Fibroblast of lung (primary cell): ENCODE results near the gene EXOC3L2.

Experiments used
- EZH2 ChIP-seq: IDR thresholded peaks from 2 replicates; pipeline ENCODE4 v1.5.1; 2012; ENCODE audit warnings: low read length, control low read depth, mild to moderate bottlenecking; ENCODE audit errors: missing control alignments
- TF ChIP-seq, protein P1 (sequence below), 2 donors: IDR thresholded peaks in 1 of 2; conservative IDR thresholded peaks in 1 of 2; 1 replicate in 1 of 2; 2 replicates in 1 of 2; pipeline ENCODE4 v1.5.1; 2011 to 2012; ENCODE audit warnings: low read length in 2 of 2, control low read depth in 1 of 2, inconsistent platforms in 1 of 2, low read depth in 1 of 2, mild to moderate bottlenecking in 1 of 2

DNA sequence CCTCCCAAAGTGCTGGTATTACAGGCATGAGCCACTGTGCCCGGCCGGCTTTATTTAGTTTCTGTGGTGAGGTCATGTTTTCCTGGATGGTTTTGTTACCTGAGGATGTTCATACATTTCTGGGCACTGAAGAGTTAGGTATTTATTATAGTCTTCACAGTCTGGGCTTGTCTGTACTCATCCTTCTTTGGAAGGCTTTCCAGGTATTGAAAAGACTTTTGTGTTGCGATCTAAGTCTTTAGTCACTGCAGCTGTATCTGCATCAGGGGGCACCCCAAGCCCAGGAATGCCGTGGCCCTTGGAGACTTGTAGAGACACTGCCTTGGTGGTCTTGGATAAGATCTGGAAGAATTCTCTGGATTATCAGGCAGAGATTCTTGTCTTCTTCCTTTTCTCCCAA lies 53.8 kb downstream of the EXOC3L2 start:
- TF ChIP-seq, protein P1, sequence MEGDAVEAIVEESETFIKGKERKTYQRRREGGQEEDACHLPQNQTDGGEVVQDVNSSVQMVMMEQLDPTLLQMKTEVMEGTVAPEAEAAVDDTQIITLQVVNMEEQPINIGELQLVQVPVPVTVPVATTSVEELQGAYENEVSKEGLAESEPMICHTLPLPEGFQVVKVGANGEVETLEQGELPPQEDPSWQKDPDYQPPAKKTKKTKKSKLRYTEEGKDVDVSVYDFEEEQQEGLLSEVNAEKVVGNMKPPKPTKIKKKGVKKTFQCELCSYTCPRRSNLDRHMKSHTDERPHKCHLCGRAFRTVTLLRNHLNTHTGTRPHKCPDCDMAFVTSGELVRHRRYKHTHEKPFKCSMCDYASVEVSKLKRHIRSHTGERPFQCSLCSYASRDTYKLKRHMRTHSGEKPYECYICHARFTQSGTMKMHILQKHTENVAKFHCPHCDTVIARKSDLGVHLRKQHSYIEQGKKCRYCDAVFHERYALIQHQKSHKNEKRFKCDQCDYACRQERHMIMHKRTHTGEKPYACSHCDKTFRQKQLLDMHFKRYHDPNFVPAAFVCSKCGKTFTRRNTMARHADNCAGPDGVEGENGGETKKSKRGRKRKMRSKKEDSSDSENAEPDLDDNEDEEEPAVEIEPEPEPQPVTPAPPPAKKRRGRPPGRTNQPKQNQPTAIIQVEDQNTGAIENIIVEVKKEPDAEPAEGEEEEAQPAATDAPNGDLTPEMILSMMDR (conservative IDR thresholded peaks at IDR 0.05 in 1 of 2, IDR thresholded peaks at IDR 0.05 in 1 of 2; ENCODE audit: low read depth in 1 of 2, low read length in 2 of 2): no peak
- no peak for TF ChIP-seq EZH2
